Measurements from ENCODE around the gene NTRK1. TPM values are rescaled to one million over a fixed set of nuclear protein-coding genes. Genes with fewer than 3 reads are reported as not detected.

The NTRK1 gene
- total and polyA plus RNA-seq, 2 donors (not counting 1 experiment from before 2014, with no cell fraction given): not detected

GRCh38 chr1:156899956-156900718 lies 39.5 kb downstream of the NTRK1 start:
- Histone ChIP-seq H3K27ac (ENCODE audit: low read length in 2 of 2) (no peak overlapping the region), H3K4me3 (ENCODE audit: control extremely low read depth in 1 of 5, extremely low read depth in 1 of 5, insufficient read depth in 1 of 5, low read depth in 2 of 5, low read length in 4 of 5) (no peak overlapping the region), H3K4me2 (replicated peaks; ENCODE audit: low read depth, low read length, poor library complexity, severe bottlenecking) (no peak overlapping the region), H2AFZ (ENCODE audit: insufficient read depth, low read depth, low read length, poor library complexity, severe bottlenecking) (no peak overlapping the region), H3K27me3 (replicated peaks in 1 of 4; ENCODE audit: control extremely low read depth in 1 of 4, control insufficient read depth in 3 of 4, insufficient read depth in 4 of 4, low read length in 3 of 4) (peaks cover 0 to 35% (median 1%) of the 10 kb centered on the region in 4 experiments), H3K9me3 (ENCODE audit: control extremely low read depth in 1 of 3, control insufficient read depth in 2 of 3, insufficient read depth in 1 of 3, low read length in 2 of 3) (no peaks in the 10 kb centered on the region), H4K20me1 (ENCODE audit: control insufficient read depth, insufficient read depth, low read length, poor library complexity, severe bottlenecking) (no peaks in the 10 kb centered on the region), H3K4me1 (ENCODE audit: control insufficient read depth in 2 of 2, insufficient read depth in 2 of 2, low read length in 2 of 2) (no peaks in the 10 kb centered on the region), H3K36me3 (replicated peaks in 1 of 2; ENCODE audit: control extremely low read depth in 1 of 2, control insufficient read depth in 1 of 2, extremely low read depth in 1 of 2, insufficient read depth in 2 of 2, low read length in 1 of 2) (no peaks in the 10 kb centered on the region), H3K9ac (ENCODE audit: low read length) (no peak overlapping the region), H3K79me2 (ENCODE audit: control insufficient read depth, insufficient read depth, low read length) (no peaks in the 10 kb centered on the region)
- TF ChIP-seq, protein P1, sequence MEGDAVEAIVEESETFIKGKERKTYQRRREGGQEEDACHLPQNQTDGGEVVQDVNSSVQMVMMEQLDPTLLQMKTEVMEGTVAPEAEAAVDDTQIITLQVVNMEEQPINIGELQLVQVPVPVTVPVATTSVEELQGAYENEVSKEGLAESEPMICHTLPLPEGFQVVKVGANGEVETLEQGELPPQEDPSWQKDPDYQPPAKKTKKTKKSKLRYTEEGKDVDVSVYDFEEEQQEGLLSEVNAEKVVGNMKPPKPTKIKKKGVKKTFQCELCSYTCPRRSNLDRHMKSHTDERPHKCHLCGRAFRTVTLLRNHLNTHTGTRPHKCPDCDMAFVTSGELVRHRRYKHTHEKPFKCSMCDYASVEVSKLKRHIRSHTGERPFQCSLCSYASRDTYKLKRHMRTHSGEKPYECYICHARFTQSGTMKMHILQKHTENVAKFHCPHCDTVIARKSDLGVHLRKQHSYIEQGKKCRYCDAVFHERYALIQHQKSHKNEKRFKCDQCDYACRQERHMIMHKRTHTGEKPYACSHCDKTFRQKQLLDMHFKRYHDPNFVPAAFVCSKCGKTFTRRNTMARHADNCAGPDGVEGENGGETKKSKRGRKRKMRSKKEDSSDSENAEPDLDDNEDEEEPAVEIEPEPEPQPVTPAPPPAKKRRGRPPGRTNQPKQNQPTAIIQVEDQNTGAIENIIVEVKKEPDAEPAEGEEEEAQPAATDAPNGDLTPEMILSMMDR (IDR thresholded peaks at IDR 0.05): no peak
- TF ChIP-seq EZH2 (IDR thresholded peaks at IDR 0.05; ENCODE audit: borderline replicate concordance, insufficient read depth, low read depth, low read length, poor library complexity, severe bottlenecking): no peak
- H3K9me3 Mint-ChIP-seq (ENCODE audit: insufficient read depth): no peaks in the 10 kb centered on the region
- ChIA-PET CTCF (interaction anchor here (1.3 kb wide), 1 partner anchor 11 kb away, joined by 3 read pairs; no protein-coding TSS in a partner anchor), POLR2A (no interaction called here)
- H3K4me1 Mint-ChIP-seq: no peaks in the 10 kb centered on the region
- no peak for ATAC-seq (ENCODE audit: low read depth)
- no peak overlapping the region for H3K4me3 Mint-ChIP-seq
- H3K27ac Mint-ChIP-seq: no peak overlapping the region
- intact Hi-C loops (cut with micrococcal nuclease): no loop called here
- H3K27me3 Mint-ChIP-seq: peaks cover 47% of the 10 kb centered on the region
- no peak for DNase-seq
- 87% methylated on average over 8 of the region's 12 CpGs for WGBS (ENCODE audit: insufficient coverage)

GRCh38 chr1:156900896-156901589 lies 40.4 kb downstream of the NTRK1 start:
- no peak overlapping the region for H3K4me2 ChIP-seq (replicated peaks; ENCODE audit: low read depth, low read length, poor library complexity, severe bottlenecking)
- CTCF ChIA-PET: interaction anchor here (1.3 kb wide), 1 partner anchor 10 kb away, joined by 3 read pairs; no protein-coding TSS in a partner anchor

More at GRCh38 chr1:156900896-156901589, 40.4 kb downstream of the NTRK1 start:
- H3K9me3 ChIP-seq (ENCODE audit: control extremely low read depth in 1 of 3, control insufficient read depth in 2 of 3, insufficient read depth in 1 of 3, low read length in 2 of 3): peaks cover 0 to under 1% (median 0%) of the 10 kb centered on the region in 3 donors
- H3K4me1 ChIP-seq (ENCODE audit: control insufficient read depth in 2 of 2, insufficient read depth in 2 of 2, low read length in 2 of 2): no peaks in the 10 kb centered on the region
- POLR2A ChIA-PET: no interaction called here
- intact Hi-C loops (cut with micrococcal nuclease): no loop called here
- H3K4me3 Mint-ChIP-seq: no peak overlapping the region
- no peaks in the 10 kb centered on the region for H3K9me3 Mint-ChIP-seq (ENCODE audit: insufficient read depth)
- H3K79me2 ChIP-seq (ENCODE audit: control insufficient read depth, insufficient read depth, low read length): no peaks in the 10 kb centered on the region
- peaks cover 44% of the 10 kb centered on the region for H3K27me3 Mint-ChIP-seq
- no peak overlapping the region for H3K27ac Mint-ChIP-seq
- H3K4me3 ChIP-seq (ENCODE audit: control extremely low read depth in 1 of 5, extremely low read depth in 1 of 5, insufficient read depth in 1 of 5, low read depth in 2 of 5, low read length in 4 of 5): no peak overlapping the region
- H3K9ac ChIP-seq (ENCODE audit: low read length): no peak overlapping the region
- no peak for TF ChIP-seq EZH2 (IDR thresholded peaks at IDR 0.05; ENCODE audit: borderline replicate concordance, insufficient read depth, low read depth, low read length, poor library complexity, severe bottlenecking)
- TF ChIP-seq, protein P1 (IDR thresholded peaks at IDR 0.05): no peak
- no peak overlapping the region for H3K27ac ChIP-seq (ENCODE audit: low read length in 2 of 2)
- H3K4me1 Mint-ChIP-seq: no peaks in the 10 kb centered on the region
- no peaks in the 10 kb centered on the region for H4K20me1 ChIP-seq (ENCODE audit: control insufficient read depth, insufficient read depth, low read length, poor library complexity, severe bottlenecking)
- no peak for DNase-seq
- peaks cover 0 to 31% (median 0%) of the 10 kb centered on the region in 4 experiments for H3K27me3 ChIP-seq (replicated peaks in 1 of 4; ENCODE audit: control extremely low read depth in 1 of 4, control insufficient read depth in 3 of 4, insufficient read depth in 4 of 4, low read length in 3 of 4)
- ATAC-seq (ENCODE audit: low read depth): no peak
- H3K36me3 ChIP-seq (replicated peaks in 1 of 2; ENCODE audit: control extremely low read depth in 1 of 2, control insufficient read depth in 1 of 2, extremely low read depth in 1 of 2, insufficient read depth in 2 of 2, low read length in 1 of 2): no peaks in the 10 kb centered on the region
- WGBS (ENCODE audit: insufficient coverage): 85% methylated on average over 3 of the region's 6 CpGs
- H2AFZ ChIP-seq (ENCODE audit: insufficient read depth, low read depth, low read length, poor library complexity, severe bottlenecking): no peak overlapping the region

Data from B cell (primary cell).